Spleen (tissue), 7 donors: ENCODE data around the gene MARK3.

Experiments
- CTCF ChIP-seq, 11 experiments: fragments of 200-600 bp in 7 of 11; fragments of 450-650 bp in 4 of 11; sonication (generic) in 4 of 11; IDR thresholded peaks in 8 of 11; conservative IDR thresholded peaks in 3 of 11; 1 replicate in 7 of 11; 2 replicates in 4 of 11; pipeline versions ENCODE4 v1.4.0 to v1.8.0; 2016 to 2021; ENCODE audit warnings: antibody characterized with exemption in 11 of 11, inconsistent platforms in 4 of 11, mild to moderate bottlenecking in 1 of 11
- POLR2AphosphoS5 ChIP-seq, 3 donors: sonication (generic); formaldehyde crosslinking; IDR thresholded peaks; one replicate each; pipeline ENCODE4 v1.5.1; 2017; ENCODE audit warnings: antibody characterized with exemption in 3 of 3
- donor health status: DM: no; HTN: no; CAD: no; lungs with moderate emphysema.
- donor health status: DM: no; HTN: no; CAD: no.
- donor health status: DM: no; HTN: no; CAD: no.

GRCh38 chr14:103372017-103372416 lies 13.2 kb upstream of the MARK3 start:
- TF ChIP-seq CTCF (IDR thresholded peaks at IDR 0.05 in 8 of 11, conservative IDR thresholded peaks at IDR 0.05 in 3 of 11) (no peak), POLR2AphosphoS5 (IDR thresholded peaks at IDR 0.05) (no peak)
